GM18861 (cell line): Measurements from ENCODE around the gene S100A6.
"Not testable (repeated sequence)": the region's sequence is repeated elsewhere in the genome, so short reads cannot be mapped to it uniquely, and the experiment has no call there.

ENCODE experiments used
- ATAC-seq: cut with Tn5 transposase; IDR thresholded peaks from one replicate; pipeline ENCODE4 v1.9.1; 2021; ENCODE audit not compliant: unreplicated experiment

Gene S100A6

DNA sequence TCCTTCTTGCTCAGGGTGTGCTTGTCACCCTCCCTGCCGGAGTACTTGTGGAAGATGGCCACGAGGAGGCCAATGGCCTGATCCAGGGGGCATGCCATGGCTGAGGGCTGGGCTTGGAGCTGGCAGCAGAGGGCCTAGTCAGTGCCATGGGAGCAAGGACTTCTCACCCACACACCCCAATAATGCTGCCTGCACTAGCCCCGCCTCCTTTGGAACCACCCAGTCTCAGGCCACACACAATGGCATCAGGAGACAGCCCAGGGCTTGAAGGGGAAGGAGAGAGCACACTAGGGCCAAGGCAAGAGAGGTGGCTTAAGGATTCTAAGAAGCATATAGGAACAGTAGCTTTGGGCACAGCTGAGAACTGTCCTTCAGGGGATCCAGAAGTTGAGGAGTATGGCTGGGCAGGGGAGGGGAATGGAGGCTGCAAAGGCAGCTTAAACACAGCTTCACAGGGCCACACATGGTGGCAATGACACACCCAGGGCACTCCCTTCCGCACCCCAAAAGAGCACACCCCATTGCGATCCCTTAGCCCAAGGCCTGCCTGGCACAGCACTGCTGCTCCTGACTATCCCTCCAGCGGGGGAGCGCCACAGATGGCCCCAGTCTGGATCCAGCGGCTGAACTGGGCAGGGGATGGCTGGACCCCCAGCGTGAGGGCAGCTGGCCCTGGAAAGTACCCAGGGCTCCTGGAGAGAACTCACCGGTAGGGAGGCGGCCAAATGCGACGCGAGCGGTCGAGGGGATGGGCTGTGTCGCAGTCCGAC lies at the start of gene S100A6:
Gene S100A6, minus strand, starts transcription at position 750 of the 770 bp plus-strand sequence. Its CDS starts 652 bp downstream, at position 98.
- ATAC-seq, result no peak

DNA sequence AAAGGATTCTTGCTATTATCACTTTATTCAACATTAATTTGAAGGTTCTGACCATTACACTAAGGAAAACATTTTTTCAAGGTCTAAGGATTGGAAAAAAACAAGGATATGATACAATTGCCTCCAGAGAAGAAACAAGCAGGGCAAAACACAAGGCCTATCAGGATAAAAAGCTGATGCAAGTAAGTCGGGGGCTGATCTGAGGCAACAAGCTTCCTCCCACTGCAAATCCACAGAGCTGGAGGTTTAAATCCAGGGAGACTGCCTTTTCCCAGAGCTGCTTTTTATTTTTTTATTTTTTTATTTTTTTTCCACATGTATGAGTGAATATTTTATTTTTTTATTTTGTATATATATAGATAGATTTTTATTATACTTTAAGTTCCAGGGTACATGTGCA lies 49.2 kb upstream of the S100A6 start:
- ATAC-seq, result no peak

DNA sequence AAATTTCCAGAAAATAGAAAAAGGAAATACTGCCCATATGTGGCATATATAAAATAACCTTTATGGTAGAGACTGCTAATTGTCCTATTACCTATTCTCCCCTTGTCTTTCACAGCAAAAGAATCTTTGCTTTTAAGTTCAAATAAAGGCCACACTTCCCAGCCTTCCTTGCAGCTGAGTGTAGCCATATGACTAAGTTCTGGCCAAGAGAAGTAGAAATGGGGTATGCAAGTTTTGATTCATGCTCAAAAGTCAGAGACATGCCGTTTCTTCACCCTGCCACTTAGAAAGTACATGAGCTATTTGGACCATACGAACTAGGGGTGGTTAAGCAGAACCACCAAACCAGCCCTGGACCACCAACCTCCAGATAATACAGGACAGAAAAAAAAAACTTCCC lies 48.2 kb upstream of the S100A6 start:
- no peak for ATAC-seq

GRCh38 chr1:153583514-153583913 lies 47.7 kb upstream of the S100A6 start:
- ATAC-seq, result not testable (repeated sequence)

GRCh38 chr1:153582836-153583235 lies 47.0 kb upstream of the S100A6 start:
- not testable (repeated sequence) for ATAC-seq

- no peak for ATAC-seq
These were observed 43.1 kb upstream of the S100A6 start for GRCh38 chr1:153578936-153579335.

DNA sequence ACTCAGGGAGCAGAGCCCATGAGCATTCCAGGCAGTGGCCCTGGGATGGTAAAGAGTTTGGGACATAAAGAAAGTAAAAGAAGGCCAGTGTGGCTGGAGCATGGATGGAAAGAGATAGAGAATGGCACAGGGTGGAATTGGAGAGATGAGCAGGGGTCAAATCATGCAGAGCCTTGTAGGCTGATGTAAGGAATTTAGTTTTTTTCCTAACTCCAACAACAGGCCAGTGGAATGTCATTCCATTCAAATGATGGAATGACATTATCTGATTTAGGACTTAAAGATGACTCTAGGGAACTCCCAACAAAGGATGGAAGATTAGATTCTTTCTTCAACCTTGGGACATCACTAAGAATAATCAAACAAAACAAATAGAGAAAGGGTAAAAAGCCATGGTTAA lies 42.7 kb upstream of the S100A6 start:
- ATAC-seq, result no peak

- ATAC-seq, result no peak
These were observed 41.8 kb upstream of the S100A6 start for GRCh38 chr1:153577624-153578051.

- no peak for ATAC-seq
These were observed 41.3 kb upstream of the S100A6 start for GRCh38 chr1:153577138-153577537.

DNA sequence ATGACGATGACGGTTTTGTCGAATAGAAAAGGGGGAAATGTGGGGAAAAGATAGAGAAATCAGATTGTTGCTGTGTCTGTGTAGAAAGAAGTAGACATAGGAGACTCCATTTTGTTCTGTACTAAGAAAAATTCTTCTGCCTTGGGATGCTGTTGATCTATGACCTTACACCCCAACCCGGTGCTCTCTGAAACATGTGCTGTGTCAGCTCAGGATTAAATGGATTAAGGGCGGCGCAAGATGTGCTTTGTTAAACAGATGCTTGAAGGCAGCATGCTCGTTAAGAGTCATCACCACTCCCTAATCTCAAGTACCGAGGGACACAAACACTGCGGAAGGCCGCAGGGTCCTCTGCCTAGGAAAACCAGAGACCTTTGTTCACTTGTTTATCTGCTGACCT lies 39.7 kb upstream of the S100A6 start:
- ATAC-seq, result not testable (repeated sequence)

- not testable (repeated sequence) for ATAC-seq
These were observed 39.3 kb upstream of the S100A6 start for GRCh38 chr1:153575081-153575491.

DNA sequence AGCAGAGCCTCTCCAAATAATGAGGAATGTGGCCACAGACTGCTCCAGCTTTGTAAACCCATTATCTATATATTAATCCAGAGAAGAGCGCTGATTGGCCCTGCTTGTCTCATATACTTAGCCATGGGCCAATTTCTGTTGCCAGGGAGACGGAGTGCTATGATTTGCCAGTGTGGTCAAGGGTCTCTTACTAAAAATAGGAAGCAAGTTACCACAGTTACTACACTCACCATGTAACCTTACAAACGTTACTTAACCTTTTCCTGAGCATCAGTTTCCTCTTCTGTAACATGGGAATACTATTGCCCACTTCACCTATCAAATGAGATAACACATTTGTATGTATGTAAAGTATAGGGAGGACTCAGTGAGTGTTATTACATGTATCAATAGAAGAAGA lies 37.6 kb upstream of the S100A6 start:
- no peak for ATAC-seq

GRCh38 chr1:153572569-153573015 lies 36.8 kb upstream of the S100A6 start:
- ATAC-seq, result peak; percentile 64

DNA sequence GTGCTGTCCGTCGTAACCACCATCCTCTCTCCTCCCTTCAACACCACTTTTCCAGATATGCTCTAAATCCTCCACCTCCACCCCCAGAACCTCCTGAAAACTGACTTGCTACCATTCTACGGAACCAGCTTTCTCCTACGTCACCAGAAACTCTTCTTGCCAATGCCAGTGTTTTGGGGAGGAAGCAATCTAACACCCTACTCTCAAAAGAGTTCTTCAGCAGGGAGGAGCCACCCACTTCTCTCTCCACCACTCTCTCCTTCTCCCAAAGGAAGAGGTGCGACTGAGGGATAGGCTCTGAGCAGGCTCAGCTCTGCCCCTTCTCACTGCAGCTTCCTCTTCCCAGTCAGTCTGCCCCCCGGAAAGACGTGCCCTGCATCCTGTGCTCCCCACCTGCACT lies 35.9 kb upstream of the S100A6 start:
- no peak for ATAC-seq

- ATAC-seq, result no peak
These were observed 35.1 kb upstream of the S100A6 start for GRCh38 chr1:153570874-153571273.

GRCh38 chr1:153569465-153569864 lies 33.7 kb upstream of the S100A6 start:
- no peak for ATAC-seq

DNA sequence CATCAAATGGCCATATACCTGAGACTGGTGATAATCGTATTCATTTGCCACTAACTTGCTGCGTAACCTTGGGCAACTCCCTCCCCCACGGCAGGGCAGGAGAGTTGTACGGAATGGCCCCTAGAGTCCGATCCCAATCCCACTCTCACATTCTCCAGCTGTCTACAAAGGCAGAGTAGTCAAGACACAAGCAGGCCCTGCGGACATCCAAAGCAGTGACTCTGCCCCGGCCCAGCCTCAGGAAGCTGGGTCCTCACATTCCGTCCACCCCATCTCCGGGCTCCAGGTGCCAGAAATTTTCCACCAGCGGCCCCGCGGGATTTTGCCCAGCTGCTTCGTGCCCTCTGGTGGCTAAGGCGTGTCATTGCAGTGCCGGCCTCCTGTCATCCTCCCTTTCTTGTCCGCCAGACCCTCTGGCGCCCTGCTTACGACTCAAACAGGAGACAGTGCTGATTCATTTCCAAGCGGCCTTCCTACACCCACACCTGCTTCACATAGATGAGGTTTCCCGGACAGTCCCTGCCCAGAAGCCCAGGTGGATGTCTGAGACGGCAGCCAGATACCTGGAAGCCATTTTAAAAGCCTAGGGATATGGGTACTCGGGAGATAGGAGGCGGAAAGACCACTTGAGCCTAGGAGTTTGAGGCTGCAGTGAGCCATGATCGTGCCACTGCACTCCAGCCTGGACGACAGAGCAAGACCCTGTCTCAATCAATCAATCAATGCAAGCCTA lies 32.7 kb upstream of the S100A6 start:
- no peak for ATAC-seq

GRCh38 chr1:153567621-153568366 lies 32.0 kb upstream of the S100A6 start:
- no peak for ATAC-seq

- ATAC-seq, result no peak
These were observed 30.9 kb upstream of the S100A6 start for GRCh38 chr1:153566414-153567371.
